CD4-positive, alpha-beta T cell (primary cell): ENCODE data around the gene AKIRIN1. TPM values are rescaled to one million over a fixed set of nuclear protein-coding genes. Genes with fewer than 3 reads are reported as not detected.

Experiments
- ATAC-seq: fragments of 200-7000 bp; cut with Tn5 transposase; one replicate; pipeline ENCODE4 v1.10.0; 2022; ENCODE audit warnings: mild to moderate bottlenecking; ENCODE audit not compliant: poor library complexity
- CTCF ChIA-PET: fragments of 350-600 bp; sonication (Branson Sonifier 250); formaldehyde crosslinking; loops from one replicate; lab custom pipeline; 2021; ENCODE audit warnings: antibody characterized with exemption, inconsistent platforms; lab: Charles Lee
- POLR2A ChIA-PET: fragments of 350-600 bp; sonication (Branson Sonifier 250); formaldehyde crosslinking; loops from one replicate; lab custom pipeline; 2021; ENCODE audit warnings: antibody characterized with exemption, inconsistent platforms; lab: Charles Lee
- DNase-seq, 14 experiments: peaks; one replicate each; pipeline ENCODE4 v3.0.0-alpha.2; 2013 to 2020; ENCODE audit warnings: mixed read lengths in 2 of 14
- H3K27ac ChIP-seq, 2 donors: one replicate each; pipeline versions ENCODE4 v1.5.1 to v1.7.0; 2013; ENCODE audit warnings: low read length in 2 of 2, low read depth in 1 of 2, mild to moderate bottlenecking in 1 of 2
- H3K27me3 ChIP-seq, 2 experiments: 1 replicate in 1 of 2; 2 replicates in 1 of 2; pipeline versions ENCODE4 v1.6.1 to v1.7.0; 2013; ENCODE audit warnings: low read length in 2 of 2, control low read depth in 1 of 2, mild to moderate bottlenecking in 1 of 2, moderate library complexity in 1 of 2; ENCODE audit not compliant: insufficient read depth in 2 of 2, control insufficient read depth in 1 of 2
- H3K36me3 ChIP-seq: one replicate; pipeline ENCODE4 v1.6.1; 2013; ENCODE audit warnings: low read length, control low read depth; ENCODE audit not compliant: insufficient read depth
- H3K4me1 ChIP-seq: one replicate; pipeline ENCODE4 v1.6.1; 2013; ENCODE audit warnings: low read length, control low read depth; ENCODE audit not compliant: insufficient read depth
- H3K4me3 ChIP-seq: one replicate; pipeline ENCODE4 v1.5.1; 2013; ENCODE audit warnings: mild to moderate bottlenecking, low read length, moderate library complexity
- H3K9me3 ChIP-seq, 2 experiments: 1 replicate in 1 of 2; 2 replicates in 1 of 2; pipeline versions ENCODE4 v1.6.1 to v1.7.0; 2013; ENCODE audit warnings: low read length in 2 of 2, mild to moderate bottlenecking in 2 of 2, control low read depth in 1 of 2, moderate library complexity in 1 of 2; ENCODE audit not compliant: control insufficient read depth in 1 of 2, insufficient read depth in 1 of 2
- H3K27ac Mint-ChIP-seq: one replicate; pipeline ENCODE4 v1.8.0; 2020; ENCODE audit warnings: mixed read lengths
- H3K27me3 Mint-ChIP-seq: one replicate; pipeline ENCODE4 v1.8.0; 2021; ENCODE audit warnings: mixed read lengths
- H3K36me3 Mint-ChIP-seq: one replicate; pipeline ENCODE4 v1.8.0; 2021; ENCODE audit warnings: low read depth, mixed read lengths
- H3K4me1 Mint-ChIP-seq: one replicate; pipeline ENCODE4 v1.8.0; 2021; ENCODE audit warnings: low read depth, mixed read lengths
- H3K4me3 Mint-ChIP-seq: one replicate; pipeline ENCODE4 v1.8.0; 2020; ENCODE audit warnings: mild to moderate bottlenecking, mixed read lengths
- H3K9me3 Mint-ChIP-seq: one replicate; pipeline ENCODE4 v1.8.0; 2020; ENCODE audit warnings: mixed read lengths
- intact Hi-C, 2 experiments: fragments of 100-400 bp; cut with DNase I in 1 of 2; cut with micrococcal nuclease in 1 of 2; formaldehyde crosslinking; loops; one replicate each; pipeline versions ENCODE4 v1.15.1 to v1.9.0; 2023 to 2025; cut with DNase I, micrococcal nuclease
- polyA plus RNA-seq, 2 donors: library from polyadenylated mRNA; unstranded; fragments of 120-200 nt; gene quantifications; one replicate each; pipeline ENCODE4 v1.2.1, GENCODE V29; 2013
- total RNA-seq, 174 experiments: library from RNA in 2 of 174; stranded (reverse) in 2 of 174; gene quantifications; one replicate each; pipeline ENCODE4 v1.2.3 and lab custom pipeline; 2021 to 2026
- TF ChIP-seq, protein P1 (sequence below): fragments of 200-600 bp; IDR thresholded peaks from one replicate; pipeline ENCODE4 v1.8.0; 2022; ENCODE audit warnings: antibody characterized with exemption, mild to moderate bottlenecking

Gene AKIRIN1, protein sequence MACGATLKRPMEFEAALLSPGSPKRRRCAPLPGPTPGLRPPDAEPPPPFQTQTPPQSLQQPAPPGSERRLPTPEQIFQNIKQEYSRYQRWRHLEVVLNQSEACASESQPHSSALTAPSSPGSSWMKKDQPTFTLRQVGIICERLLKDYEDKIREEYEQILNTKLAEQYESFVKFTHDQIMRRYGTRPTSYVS
- total RNA-seq, result 100 to 1,000 TPM; 108 to 112 TPM
- 78.9 TPM for polyA plus RNA-seq (2013, experiment 1 of 2)
- 74.4 TPM for polyA plus RNA-seq (2013, experiment 2 of 2)
- 98.2 to 261 (median 133) reads per million in 172 experiments for total RNA-seq (lab: John Stamatoyannopoulos, UW)

- Mint-ChIP-seq H3K27me3 (no peaks in the 10 kb centered on the region), H3K4me1 (peaks cover 43% of the 10 kb centered on the region), H3K27ac (peak within 1 kb of the TSS; percentile 81), H3K36me3 (peaks cover 40% of the 10 kb centered on the region), H3K9me3 (no peaks in the 10 kb centered on the region), H3K4me3 (peak within 1 kb of the TSS; percentile 90)
- POLR2A ChIA-PET, result interaction anchor here (1.0 to 4.1 kb wide), 3 partner anchors 14 to 134 kb away, joined by 3 to 30 read pairs (median 7); partner anchors contain the start of gene NDUFS5
- peak; percentile 84 for ATAC-seq
- Histone ChIP-seq H3K36me3 (peaks cover 9% of the 10 kb centered on the region), H3K4me3 (peak within 1 kb of the TSS; percentile 91), H3K27me3 (no peaks in the 10 kb centered on the region), H3K27ac (peak within 1 kb of the TSS; percentile 83 to 89), H3K4me1 (peaks cover 36% of the 10 kb centered on the region), H3K9me3 (no peaks in the 10 kb centered on the region)
- intact Hi-C loops, result loop anchor here (1.0 to 10.0 kb wide), 7 partner anchors 14 to 584 kb away; partner anchors contain the start of genes MYCBP (in 2 of the 2), NDUFS5 (in 1 of the 2), PABPC4 (in 1 of the 2) and RRAGC (in 1 of the 2)
- CTCF ChIA-PET, result no interaction called here
- TF ChIP-seq, protein P1, sequence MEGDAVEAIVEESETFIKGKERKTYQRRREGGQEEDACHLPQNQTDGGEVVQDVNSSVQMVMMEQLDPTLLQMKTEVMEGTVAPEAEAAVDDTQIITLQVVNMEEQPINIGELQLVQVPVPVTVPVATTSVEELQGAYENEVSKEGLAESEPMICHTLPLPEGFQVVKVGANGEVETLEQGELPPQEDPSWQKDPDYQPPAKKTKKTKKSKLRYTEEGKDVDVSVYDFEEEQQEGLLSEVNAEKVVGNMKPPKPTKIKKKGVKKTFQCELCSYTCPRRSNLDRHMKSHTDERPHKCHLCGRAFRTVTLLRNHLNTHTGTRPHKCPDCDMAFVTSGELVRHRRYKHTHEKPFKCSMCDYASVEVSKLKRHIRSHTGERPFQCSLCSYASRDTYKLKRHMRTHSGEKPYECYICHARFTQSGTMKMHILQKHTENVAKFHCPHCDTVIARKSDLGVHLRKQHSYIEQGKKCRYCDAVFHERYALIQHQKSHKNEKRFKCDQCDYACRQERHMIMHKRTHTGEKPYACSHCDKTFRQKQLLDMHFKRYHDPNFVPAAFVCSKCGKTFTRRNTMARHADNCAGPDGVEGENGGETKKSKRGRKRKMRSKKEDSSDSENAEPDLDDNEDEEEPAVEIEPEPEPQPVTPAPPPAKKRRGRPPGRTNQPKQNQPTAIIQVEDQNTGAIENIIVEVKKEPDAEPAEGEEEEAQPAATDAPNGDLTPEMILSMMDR, result no peak
- DNase-seq, result peak; percentile 82 to 96 (median 92)
These were observed at the start of gene AKIRIN1 for GRCh38 chr1:38990738-38991637. TSS of gene AKIRIN1 (plus strand) at chr1:38991276. CDS start at chr1:38991381, 105 bp downstream.

- no peaks in the 10 kb centered on the region for H3K9me3 Mint-ChIP-seq
- Histone ChIP-seq H3K4me1 (no peaks in the 10 kb centered on the region), H3K27me3 (no peaks in the 10 kb centered on the region), H3K9me3 (no peaks in the 10 kb centered on the region), H3K27ac (no peak within 1 kb of the TSS), H3K36me3 (no peaks in the 10 kb centered on the region), H3K4me3 (no peak within 1 kb of the TSS)
- ChIA-PET CTCF (no interaction called here), POLR2A (no interaction called here)
- H3K27me3 Mint-ChIP-seq, result no peaks in the 10 kb centered on the region
- ATAC-seq, result no peak
- no peaks in the 10 kb centered on the region for H3K4me1 Mint-ChIP-seq
- TF ChIP-seq, protein P1, result no peak
- no peaks in the 10 kb centered on the region for H3K36me3 Mint-ChIP-seq
- no peak for DNase-seq
- H3K27ac Mint-ChIP-seq, result no peak within 1 kb of the TSS
- intact Hi-C loops, result no loop called here
- no peak within 1 kb of the TSS for H3K4me3 Mint-ChIP-seq
These were observed 49.5 kb upstream of the AKIRIN1 start, which contains the start of gene RHBDL2 for GRCh38 chr1:38941527-38942019. TSS of gene RHBDL2 (minus strand) at chr1:38941830. CDS start at chr1:38919212, 22,618 bp downstream.

- H3K4me1 Mint-ChIP-seq, result no peaks in the 10 kb centered on the region
- H3K9me3 Mint-ChIP-seq, result no peaks in the 10 kb centered on the region
- ChIA-PET POLR2A (no interaction called here), CTCF (no interaction called here)
- Histone ChIP-seq H3K36me3 (no peaks in the 10 kb centered on the region), H3K4me3 (no peak overlapping the region), H3K27ac (no peak overlapping the region), H3K4me1 (no peaks in the 10 kb centered on the region), H3K27me3 (no peaks in the 10 kb centered on the region), H3K9me3 (no peaks in the 10 kb centered on the region)
- no peak overlapping the region for H3K27ac Mint-ChIP-seq
- DNase-seq (no peak), ATAC-seq (no peak)
- no peak overlapping the region for H3K4me3 Mint-ChIP-seq
- H3K27me3 Mint-ChIP-seq, result no peaks in the 10 kb centered on the region
- intact Hi-C loops, result no loop called here
- no peaks in the 10 kb centered on the region for H3K36me3 Mint-ChIP-seq
- TF ChIP-seq, protein P1, result no peak
These were observed 48.2 kb upstream of the AKIRIN1 start for GRCh38 chr1:38942664-38943428.
